ENCODE measurements around the gene TTC16.

The TTC16 gene, protein sequence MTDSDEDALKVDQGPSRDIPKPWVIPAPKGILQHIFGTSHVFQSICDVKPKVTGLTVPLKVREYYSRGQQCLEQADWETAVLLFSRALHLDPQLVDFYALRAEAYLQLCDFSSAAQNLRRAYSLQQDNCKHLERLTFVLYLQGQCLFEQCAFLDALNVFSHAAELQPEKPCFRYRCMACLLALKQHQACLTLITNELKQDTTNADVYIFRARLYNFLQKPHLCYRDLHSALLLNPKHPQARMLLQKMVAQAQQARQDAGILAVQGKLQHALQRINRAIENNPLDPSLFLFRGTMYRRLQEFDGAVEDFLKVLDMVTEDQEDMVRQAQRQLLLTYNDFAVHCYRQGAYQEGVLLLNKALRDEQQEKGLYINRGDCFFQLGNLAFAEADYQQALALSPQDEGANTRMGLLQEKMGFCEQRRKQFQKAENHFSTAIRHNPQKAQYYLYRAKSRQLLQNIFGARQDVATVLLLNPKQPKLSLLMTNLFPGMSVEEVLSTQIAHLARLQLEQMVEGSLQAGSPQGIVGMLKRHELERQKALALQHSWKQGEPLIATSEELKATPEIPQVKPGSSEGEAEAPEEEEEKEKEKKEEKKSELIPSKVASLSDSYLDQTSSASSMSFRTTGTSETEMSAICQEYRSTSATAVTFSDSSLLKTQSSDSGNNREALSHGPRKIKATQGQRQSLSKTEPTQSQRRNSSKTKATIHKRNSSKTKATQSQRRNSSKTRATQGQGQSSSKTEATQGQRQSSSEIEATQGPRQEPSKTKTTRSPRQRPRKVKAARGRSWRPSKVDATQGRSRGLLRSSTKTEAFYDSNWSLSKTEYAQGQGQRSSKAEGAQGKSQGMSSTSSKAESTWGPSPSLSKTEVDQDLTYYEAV

DNA sequence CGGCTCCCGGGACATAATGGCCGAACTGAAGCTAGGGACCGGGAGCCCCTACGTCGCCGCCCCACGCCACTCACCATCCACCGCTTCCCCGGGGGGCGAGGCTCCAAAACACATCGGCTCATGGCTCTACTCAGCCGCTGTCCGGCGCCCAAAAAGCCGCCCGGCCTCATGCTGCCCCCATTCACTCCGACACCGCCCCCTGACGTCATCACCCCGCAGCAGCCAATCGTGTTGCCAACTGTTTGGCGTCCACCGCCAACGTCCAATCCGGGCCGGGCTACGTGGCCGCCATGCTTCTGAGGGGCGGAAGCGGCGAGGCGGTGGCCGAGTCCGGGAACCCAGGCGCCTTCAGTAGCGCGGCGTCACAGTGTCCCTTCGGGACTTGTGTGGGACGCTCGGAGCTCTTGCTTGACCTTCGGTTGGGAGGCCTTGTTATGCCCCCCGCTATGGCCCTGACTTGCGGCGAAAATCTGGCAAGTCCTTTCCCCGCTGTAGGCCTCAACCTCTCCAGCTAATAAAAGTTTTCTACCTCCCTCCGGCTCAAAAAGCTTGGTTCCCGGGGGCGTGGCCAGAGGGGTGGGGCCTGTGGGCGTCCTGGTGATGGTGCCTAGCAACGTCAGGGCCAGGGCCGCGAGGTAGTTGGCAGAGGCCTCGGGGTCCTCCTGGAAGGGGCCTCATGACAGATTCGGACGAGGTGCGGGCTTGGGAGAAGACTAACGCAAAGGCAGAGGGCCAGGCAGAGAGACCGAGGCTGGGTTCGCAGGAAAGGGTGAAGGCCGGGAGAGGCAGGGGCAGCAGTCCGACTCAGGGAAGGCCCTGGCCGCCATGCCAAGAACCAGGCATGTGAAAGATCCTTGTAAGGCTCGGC, at the start of gene TTC16, which contains the start of gene PTRH1:
Gene TTC16 (plus strand): TSS at position 610 of the 868 bp plus-strand sequence. CDS start 67 bp downstream, at position 677.
Gene PTRH1 (minus strand): TSS at position 194 of the 868 bp plus-strand sequence. CDS start 24 bp downstream, at position 170.
- FAIRE-seq: peak; percentile 97

DNA sequence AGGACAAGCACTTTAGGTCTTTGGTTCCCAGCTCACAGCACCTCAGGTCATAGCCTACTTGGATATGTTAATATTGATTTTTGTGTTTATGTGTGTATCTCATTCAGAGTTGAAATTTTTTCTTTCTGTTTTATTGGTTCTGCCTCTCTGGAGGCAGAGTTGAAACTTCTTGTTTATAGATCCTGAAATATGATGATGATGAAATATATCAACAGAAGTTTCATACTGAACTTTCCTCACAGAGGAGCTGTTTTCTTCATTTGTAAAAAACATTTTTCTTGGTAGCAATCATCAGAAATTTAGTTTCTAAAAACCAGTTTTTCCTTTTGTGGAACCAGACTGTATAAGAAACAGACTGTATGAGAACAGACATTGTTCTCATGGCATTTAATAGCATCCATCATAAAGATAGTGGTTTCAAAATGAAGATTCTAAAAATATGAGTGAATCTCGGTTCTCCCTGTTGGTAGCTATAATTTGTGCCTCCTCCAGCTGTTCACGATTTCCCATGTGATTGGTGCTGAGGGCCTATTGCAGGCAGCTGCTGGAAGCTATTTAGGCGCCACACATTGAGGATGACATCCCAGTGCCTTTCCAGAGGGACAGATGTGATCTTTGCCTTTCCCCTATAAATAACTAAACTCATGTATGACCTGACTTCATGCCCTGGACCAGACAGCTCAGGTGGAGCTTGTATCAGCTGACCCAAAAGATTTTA, 48.6 kb upstream of the TTC16 start:
- no peak for FAIRE-seq

DNA sequence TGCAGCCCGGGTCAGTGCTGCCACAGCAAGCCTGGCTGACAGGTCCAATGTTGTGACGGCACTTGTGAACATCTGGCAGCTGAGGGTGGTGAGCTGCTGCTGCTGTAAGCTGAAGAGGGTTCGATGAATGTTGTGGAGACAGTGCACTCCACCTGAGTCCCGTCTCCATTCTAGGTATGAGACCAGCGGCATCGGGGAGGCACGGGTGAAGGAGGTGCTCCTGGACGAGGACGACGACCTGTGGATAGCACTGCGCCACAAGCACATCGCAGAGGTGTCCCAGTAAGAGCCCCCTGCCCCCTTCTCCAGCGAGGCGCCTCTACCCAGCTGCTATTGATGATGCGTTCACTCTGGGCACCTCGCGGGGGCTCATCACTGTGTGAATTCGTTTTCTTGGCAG, 48.0 kb upstream of the TTC16 start:
- no peak for FAIRE-seq

DNA sequence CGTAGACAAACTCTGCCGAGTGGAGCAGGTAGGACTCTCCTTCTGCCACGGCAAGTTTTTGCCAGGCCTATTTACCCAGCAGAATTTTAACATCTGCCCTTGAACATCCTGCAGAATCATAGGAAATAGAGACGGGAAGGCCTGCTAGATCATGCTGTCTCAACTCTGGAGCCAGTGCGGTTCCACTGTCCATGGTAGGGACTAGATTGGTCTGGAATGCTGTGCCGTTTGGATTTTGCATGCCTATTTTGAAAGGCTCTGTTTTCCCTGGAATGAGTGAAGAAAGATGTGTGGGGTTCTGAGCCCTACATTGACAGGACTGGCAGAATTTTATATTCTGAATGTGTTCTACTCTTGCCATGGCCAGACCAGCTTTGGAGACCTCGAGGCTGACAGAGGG, 42.6 kb upstream of the TTC16 start:
- FAIRE-seq: no peak

DNA sequence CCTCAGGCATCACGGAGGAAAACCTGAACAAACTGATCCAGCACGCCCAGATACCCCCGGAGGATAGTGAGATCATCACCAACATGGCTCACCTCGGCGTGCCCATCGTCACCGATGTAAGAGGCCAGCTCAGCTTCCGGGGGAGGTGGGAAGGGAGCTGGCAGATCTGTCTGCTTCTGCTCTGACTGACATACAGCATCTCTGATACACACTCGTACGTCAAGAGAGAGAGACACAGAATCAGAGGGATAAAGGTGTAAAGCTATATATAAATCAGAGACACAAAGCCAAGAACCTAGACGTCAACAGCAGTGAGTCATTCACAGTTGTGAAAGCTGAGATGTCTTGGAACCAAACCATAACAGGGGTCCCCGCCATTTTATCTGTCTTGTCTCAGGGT, 39.2 kb upstream of the TTC16 start:
- no peak for FAIRE-seq

DNA sequence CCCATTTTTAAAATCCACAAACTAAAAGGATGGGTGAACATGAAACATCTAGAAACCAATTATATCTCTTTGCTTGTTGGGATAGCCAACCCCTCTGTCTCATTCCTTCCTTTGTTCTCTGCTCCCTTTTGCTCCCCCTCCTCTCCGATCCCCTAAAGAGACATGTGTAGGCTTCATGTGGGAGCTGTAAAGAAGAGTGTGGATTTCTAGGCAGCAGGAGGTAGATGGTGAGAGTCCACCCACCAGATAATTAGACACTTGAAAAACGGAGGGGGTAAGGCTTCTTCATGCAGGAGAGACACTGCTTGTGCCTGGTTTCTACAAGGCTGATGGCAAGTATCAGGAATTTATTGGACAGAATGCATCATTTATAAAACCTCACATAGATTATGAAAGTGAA, 36.4 kb upstream of the TTC16 start:
- FAIRE-seq: no peak

DNA sequence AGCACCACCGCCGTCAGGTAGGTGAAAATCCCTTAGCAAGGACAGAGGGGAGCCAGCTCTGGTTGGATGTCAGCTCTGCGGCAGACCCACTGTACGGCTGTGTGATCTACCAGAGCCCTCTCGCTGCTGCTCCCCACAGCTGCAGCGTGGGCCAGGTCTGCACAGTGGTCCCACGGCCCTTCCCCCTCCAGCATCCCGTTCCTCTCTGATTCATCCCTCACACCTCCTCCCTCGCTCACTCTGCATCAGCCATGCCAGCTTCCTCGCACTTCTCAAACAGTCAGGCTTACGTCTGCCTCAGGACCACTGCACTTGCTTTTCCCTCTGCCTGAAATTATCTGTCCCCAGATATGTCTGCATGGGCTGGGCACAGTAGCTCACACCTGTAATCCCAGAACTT, 35.7 kb upstream of the TTC16 start:
- FAIRE-seq: no peak

DNA sequence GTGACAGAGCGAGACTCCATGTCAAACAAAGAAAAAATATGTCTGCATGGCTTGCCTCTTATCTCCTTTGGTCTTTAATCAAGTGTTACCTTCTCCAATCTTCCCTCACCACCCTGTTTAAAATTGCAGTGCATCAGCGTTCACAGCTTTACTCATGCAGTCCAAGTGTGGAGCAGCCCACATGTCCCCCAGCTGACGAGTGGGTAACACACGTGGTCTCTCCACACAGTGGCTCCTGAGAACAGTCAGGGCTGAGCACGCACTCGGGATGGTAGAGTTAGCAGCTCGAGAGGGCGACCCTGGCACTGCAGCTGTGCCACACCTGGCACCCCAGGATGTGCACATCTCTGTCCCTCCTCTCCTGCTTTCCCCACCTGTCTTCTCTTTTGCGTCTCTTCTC, 35.0 kb upstream of the TTC16 start:
- no peak for FAIRE-seq

DNA sequence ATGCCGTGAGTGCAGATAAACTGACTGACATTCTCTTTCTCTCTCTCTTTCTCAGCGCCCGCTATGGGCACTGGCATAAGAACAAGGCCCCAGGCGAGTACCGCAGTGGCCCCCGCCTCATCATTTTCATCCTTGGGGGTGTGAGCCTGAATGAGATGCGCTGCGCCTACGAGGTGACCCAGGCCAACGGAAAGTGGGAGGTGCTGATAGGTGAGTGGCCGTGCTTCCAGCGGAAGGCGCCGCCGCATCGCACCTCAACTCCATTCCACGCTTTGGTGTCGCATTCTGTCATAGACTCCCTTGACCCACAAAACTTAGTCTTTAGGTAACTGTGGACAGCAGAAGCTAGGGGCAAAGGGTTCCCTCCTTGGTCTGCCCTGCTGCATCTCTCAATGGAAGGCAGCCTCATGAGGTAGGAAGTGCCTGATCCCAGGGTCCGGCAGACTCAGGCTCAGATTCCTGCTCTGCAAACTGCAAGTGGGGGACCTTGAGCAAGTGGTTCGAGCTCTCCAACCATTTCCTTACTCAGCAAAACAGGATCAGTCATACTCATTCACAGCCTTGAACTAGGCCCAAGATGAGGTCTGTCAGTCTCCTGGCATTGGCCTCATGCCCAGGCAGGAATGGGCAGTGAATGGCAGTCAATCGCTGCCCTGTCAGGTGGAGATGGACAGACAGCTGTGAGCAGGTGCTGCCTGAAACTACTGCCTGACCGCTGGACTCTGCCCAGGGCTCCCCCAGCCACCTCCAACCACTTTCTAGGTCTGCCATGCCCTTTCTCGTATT, 33.3 kb upstream of the TTC16 start:
- FAIRE-seq: no peak

DNA sequence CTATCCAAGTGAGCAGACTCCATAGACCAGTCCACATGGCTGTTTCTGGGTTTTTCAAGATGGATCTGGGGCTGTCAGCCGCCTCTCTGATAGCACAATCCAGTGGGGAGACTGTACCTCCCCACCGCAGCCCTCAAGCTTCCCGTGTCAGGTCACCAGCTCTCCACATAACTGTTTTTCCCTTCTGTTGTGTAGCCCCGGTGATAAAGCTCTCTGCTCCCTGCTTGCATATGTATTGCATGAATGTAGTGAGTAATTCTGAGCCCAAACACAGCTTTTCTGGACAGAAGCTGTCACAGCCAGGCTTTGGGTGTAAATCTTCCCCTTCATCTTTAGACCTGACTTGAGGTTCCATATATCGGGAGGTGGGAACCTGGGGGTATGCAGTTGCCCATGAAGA, 32.2 kb upstream of the TTC16 start:
- FAIRE-seq: no peak

DNA sequence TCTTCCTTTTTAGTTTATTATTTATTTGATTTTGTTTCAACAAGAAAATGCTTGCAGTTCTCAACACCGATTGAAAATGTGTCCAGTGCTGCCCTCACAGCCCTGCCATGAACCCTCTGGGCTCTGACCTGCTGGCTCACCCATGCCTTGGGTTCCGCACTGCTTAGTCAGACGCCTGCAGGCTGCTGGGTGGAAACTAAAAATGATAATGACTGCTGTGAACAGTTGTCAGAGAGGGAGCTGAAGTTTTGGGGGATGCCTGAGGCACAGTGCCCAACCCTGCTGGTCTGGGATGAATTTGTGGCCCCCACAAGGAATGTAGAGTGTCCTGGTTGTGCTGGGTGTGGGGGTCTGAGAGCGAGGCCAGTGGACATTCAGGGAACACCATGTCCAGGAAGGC, 31.3 kb upstream of the TTC16 start:
- no peak for FAIRE-seq

DNA sequence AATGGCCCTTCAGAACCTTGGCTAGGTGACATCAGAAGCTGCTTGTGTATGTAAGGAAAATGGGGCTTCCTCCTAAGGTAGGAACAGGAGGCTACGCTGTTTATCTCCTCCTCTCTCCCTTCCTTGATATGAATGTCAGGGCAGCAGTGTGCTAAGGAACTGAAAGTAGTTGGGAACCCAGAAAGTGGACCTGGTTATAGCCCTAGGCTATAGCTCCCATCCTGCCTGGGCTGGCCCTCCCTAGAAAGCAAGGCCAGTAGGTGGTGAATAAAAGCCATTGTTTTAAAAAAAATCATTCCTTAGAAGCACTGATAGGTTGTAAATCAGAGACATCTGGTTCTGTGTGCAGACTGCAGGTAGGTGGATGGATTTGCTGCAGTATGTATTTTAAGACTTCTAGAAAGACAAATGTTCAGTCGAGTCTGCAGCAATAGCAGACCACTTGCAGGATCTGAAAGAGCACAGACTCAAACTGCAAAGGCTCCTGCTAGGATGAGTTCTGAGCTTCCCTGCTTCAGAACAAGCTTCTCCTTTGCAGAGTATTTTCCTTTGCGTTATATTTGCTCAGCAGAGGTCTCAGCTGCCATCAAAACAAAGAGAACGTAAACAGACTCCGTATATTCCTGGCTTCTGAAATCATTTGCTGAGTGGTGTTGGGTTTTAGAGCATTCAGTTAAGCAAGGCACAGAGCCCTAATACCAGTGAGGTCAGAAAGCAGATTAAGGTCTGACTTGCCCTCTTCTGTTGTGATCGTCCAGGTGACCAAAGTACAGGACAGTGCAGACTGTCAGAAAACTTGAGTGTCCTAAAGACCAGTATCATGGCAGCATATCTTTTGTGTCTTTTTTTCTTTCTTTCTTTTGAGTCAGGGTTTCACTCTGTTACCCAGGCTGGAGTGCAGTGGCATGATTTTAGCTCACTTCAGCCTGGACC, 29.2 kb upstream of the TTC16 start:
- FAIRE-seq: no peak

DNA sequence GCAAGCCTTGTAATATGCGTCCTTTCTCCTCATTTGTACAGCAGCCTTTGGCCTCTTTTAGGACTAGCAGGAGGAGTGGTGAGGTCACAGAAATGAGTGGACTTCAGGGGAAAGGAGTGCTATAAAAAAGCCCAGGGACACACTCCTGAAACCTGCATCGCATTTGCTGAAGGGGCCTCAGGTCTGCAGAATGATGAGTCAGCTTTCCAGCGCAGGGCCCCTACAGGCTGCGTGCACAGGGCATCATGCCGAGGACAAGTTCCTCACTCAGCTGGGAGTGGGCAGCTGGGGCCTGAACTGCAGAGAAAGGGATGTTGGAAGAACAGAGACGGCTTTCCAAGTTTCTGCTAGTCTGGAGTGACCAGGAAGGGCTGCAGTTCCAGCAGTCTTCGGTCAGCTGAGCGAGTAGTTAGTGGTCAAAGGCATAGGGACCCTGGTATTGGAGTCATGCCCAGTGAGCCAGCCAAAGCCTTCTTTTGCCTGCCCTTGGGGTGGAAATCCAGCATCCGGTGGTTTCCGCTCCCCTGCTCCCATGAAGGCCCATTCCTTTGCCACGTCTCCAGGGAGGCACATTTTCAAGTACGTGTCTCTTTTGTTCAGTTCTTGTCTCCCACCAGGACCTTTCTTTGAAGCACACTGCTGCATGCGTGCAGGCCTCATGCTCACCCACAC, 26.4 kb upstream of the TTC16 start:
- FAIRE-seq: no peak

DNA sequence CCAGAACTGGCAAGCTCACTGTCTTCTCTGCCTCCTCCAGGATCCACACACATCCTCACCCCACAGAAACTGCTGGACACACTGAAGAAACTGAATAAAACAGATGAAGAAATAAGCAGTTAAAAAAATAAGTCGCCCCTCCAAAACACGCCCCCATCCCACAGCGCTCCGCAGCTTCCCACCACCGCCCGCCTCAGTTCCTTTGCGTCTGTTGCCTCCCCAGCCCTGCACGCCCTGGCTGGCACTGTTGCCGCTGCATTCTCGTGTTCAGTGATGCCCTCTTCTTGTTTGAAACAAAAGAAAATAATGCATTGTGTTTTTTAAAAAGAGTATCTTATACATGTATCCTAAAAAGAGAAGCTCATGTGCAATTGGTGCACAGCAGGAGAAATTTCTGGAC, 25.1 kb upstream of the TTC16 start:
- no peak for FAIRE-seq

DNA sequence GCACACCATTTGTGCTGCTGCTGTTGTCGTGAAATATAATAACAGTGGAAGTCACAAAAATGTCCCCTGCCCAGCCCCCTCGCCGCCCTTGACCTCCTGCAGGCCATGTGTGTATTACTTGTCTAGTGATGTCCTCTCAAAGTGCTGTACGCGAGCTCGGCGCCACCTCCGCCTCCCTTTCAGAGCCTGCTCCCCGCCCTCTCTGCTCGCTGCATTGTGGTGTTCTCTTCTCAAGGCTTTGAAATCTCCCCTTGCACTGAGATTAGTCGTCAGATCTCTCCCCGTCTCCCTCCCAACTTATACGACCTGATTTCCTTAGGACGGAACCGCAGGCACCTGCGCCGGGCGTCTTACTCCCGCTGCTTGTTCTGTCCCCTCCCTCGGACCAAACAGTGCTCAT, 23.8 kb upstream of the TTC16 start:
- FAIRE-seq: no peak

DNA sequence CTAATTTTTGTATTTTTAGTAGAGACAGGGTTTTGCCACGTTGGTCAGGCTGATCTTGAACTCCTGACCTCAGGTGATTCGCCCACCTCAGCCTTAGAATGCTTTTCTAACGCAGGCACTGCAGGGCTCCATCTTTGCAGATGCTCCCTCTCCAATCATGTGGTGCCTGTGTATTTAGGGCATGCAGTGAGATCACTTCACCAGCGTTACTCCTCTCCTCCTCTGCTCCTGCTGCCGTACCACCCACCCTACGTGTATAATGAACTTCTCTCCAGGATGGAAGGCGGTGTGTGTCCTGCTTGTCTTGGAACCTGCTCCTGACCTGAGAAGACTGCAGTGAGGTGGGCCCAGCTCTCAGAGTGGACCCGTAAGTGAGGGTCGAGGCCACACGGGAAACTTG, 22.7 kb upstream of the TTC16 start:
- FAIRE-seq: no peak

DNA sequence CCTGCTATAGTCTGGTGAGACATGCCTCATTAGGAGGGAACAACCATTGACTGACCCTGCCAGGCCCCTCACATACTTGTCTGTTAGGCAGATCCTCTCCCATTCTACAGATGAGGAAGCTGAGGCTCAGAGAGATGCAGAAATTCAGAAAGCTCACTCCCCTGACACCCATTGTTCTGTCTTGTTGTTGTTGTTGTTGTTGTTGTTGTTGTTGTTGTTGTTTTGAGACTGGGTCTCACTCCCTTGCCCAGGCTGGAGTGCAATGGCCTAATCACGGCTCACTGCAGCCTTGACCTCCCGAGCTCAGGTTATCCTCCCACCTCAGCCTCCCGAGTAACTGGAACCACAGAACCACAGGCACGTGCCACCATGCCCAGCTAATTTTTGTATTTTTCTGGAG, 22.2 kb upstream of the TTC16 start:
- FAIRE-seq: no peak

DNA sequence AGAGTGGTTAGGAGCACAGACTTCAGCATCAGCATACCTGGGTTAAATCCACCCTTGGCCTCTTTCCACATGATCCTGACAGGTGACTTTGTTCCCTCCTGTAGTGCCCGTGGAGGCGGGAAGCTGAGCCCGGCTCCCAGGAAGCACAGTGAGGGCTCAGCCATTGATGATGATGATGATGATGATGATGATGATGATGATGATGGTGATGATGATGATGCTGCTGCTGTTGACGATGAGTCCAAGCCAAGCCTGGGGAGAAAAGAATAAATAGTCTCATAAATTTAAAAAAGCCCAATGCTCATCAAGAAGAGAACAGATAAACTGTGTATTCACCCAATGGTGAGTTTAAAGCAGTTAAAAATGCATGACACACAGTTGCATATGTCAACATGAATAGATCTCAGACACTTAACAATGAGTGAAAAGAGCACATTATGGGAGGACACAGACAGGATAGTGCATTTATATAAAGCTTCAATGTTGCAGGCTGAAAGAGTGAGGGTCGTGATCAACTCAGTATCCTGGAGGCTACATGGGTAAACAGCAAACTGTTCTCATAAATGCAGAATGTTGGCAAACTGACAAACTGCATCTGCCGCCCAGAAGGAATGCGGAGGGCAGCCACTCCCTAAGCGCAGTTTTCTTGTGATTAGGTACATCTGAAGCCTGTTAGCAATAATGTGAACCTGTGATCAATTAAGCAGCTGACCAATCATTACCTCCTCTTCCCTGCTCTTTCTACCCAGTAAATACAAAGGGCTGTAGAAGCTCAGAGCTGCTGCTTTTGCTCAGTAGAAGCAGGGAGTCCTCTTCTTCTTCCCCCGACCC, 20.8 kb upstream of the TTC16 start:
- FAIRE-seq: no peak

DNA sequence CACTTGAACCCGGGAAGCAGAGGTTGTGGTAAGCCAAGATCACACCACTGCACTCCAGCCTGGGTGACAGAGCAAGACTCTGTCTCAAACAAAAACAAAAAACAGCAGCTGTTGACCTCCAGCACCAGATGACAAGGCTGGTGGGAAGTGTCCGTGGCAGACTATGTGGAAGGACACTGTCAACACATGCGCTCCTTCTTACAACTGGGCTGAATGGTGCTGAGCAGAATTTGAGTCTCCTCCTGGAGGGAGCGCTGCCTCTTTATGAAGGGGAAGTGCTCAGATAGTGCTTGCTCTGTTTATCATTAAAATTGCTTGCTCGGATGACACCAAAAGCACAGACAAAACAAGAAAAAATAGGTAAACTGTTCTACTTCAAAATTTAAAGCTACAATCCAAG, 18.3 kb upstream of the TTC16 start:
- no peak for FAIRE-seq
